Peyer's patch (tissue), 4 donors: ENCODE measurements around the gene ADGRL3.

Experiments
- CTCF ChIP-seq, 6 experiments: fragments of 450-650 bp in 4 of 6; fragments of 200-600 bp in 2 of 6; sonication (generic) in 1 of 6; IDR thresholded peaks; one replicate each; pipeline ENCODE4 v1.5.1; 2017 to 2019; ENCODE audit warnings: antibody characterized with exemption in 6 of 6, mild to moderate bottlenecking in 3 of 6, moderate library complexity in 1 of 6
- POLR2A ChIP-seq, 2 donors: fragments of 450-650 bp; IDR thresholded peaks; one replicate each; pipeline ENCODE4 v1.5.1; 2017; ENCODE audit warnings: antibody characterized with exemption in 2 of 2, mild to moderate bottlenecking in 2 of 2, moderate library complexity in 2 of 2

- TF ChIP-seq POLR2A (IDR thresholded peaks at IDR 0.05) (no peak), CTCF (IDR thresholded peaks at IDR 0.05) (no peak)
Observed at GRCh38 chr4:61918987-61919386, 718.9 kb downstream of the ADGRL3 start.
